ENCODE data around the gene BFSP1. TPM values are rescaled to one million over a fixed set of nuclear protein-coding genes. Genes with fewer than 3 reads are reported as not detected.

Gene BFSP1
- total RNA-seq, 1 donor from 2014 or later = 3.9 TPM

GRCh38 chr20:17452441-17452840, 78.7 kb downstream of the BFSP1 start:
- no peaks in the 10 kb centered on the region for H3K36me3 Mint-ChIP-seq (ENCODE audit: low read depth)
- no peaks in the 10 kb centered on the region for H3K4me1 Mint-ChIP-seq
- no peak for DNase-seq (ENCODE audit: low read depth, low spot score)
- H3K9me3 Mint-ChIP-seq = no peaks in the 10 kb centered on the region
- TF ChIP-seq, protein P1, sequence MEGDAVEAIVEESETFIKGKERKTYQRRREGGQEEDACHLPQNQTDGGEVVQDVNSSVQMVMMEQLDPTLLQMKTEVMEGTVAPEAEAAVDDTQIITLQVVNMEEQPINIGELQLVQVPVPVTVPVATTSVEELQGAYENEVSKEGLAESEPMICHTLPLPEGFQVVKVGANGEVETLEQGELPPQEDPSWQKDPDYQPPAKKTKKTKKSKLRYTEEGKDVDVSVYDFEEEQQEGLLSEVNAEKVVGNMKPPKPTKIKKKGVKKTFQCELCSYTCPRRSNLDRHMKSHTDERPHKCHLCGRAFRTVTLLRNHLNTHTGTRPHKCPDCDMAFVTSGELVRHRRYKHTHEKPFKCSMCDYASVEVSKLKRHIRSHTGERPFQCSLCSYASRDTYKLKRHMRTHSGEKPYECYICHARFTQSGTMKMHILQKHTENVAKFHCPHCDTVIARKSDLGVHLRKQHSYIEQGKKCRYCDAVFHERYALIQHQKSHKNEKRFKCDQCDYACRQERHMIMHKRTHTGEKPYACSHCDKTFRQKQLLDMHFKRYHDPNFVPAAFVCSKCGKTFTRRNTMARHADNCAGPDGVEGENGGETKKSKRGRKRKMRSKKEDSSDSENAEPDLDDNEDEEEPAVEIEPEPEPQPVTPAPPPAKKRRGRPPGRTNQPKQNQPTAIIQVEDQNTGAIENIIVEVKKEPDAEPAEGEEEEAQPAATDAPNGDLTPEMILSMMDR (conservative IDR thresholded peaks at IDR 0.05) = no peak
- H3K27me3 Mint-ChIP-seq (ENCODE audit: low read depth) = peaks cover 2% of the 10 kb centered on the region
- no peak overlapping the region for H3K4me3 Mint-ChIP-seq
- H3K27ac Mint-ChIP-seq (ENCODE audit: unreplicated experiment) = no peak overlapping the region

DNA sequence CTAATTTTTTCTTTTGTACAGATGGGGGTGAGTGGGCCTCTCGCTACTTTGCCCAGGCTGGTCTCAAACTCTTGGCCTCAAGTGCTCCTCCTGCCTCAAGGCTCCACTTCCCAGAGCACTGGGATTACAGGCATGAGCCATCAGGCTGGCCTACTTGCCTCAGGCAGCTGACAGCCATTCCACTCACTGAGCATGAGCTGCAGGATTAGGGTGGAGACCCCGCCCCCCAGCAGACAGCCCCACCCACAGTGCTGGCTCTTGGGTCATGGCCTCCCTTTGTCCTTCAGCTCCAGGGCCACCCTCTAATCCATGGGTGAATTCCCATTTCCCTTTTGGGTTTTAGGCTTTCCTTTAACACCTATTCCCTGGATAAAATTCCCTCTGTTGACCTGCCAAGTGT, 82.1 kb downstream of the BFSP1 start:
- TF ChIP-seq, protein P1 (conservative IDR thresholded peaks at IDR 0.05) = no peak
- no peaks in the 10 kb centered on the region for H3K4me1 Mint-ChIP-seq
- no peak overlapping the region for H3K4me3 Mint-ChIP-seq
- no peak for DNase-seq (ENCODE audit: low read depth, low spot score)
- H3K27ac Mint-ChIP-seq (ENCODE audit: unreplicated experiment) = no peak overlapping the region
- H3K9me3 Mint-ChIP-seq = no peaks in the 10 kb centered on the region
- H3K27me3 Mint-ChIP-seq (ENCODE audit: low read depth) = peaks cover 11% of the 10 kb centered on the region
- H3K36me3 Mint-ChIP-seq (ENCODE audit: low read depth) = no peaks in the 10 kb centered on the region

DNA sequence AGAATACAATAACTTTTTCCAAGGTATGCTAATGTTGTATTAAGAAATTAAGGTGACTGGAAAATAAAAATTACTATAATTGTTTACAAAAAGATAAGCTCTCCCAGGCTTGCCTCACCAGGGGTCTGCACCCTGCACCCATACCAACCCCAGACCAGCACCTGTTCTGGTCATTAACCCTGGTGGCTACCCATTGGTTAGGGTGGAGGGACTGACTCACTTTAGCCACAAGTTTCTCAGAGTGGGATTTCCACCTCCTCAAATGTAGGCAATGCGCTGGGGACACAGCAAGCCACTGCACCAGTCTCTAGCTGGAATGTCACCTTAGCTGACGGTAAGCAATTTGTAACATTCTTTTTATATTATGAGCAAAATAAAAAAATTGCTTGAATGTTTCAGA, 83.1 kb downstream of the BFSP1 start:
- Mint-ChIP-seq H3K27ac (ENCODE audit: unreplicated experiment) (no peak overlapping the region), H3K4me1 (no peaks in the 10 kb centered on the region), H3K27me3 (ENCODE audit: low read depth) (peaks cover 17% of the 10 kb centered on the region), H3K36me3 (ENCODE audit: low read depth) (no peaks in the 10 kb centered on the region), H3K9me3 (no peaks in the 10 kb centered on the region), H3K4me3 (no peak overlapping the region)
- TF ChIP-seq, protein P1 (conservative IDR thresholded peaks at IDR 0.05) = no peak
- DNase-seq (ENCODE audit: low read depth, low spot score) = no peak

DNA sequence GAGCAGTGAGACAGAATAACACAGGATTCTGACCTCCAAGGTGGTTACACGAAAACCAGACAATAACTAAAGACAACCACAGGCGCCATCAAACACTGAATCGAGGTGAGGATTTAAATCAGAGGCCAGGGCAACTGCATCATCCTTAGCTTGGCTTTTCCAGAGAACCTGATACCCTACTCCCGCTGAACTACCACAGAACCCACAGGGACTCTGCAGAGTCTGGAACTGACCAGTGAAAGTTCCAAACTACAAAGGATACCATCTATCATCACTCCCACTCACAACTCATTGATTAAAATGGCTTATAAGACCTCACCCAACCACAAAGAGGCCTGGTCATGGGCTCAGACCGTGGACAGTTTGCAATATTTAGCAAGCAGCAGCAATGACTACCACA, 85.0 kb downstream of the BFSP1 start:
- Mint-ChIP-seq H3K27me3 (ENCODE audit: low read depth) (peaks cover 15% of the 10 kb centered on the region), H3K4me1 (no peaks in the 10 kb centered on the region), H3K27ac (ENCODE audit: unreplicated experiment) (no peak overlapping the region), H3K9me3 (no peaks in the 10 kb centered on the region), H3K4me3 (no peak overlapping the region), H3K36me3 (ENCODE audit: low read depth) (no peaks in the 10 kb centered on the region)
- DNase-seq (ENCODE audit: low read depth, low spot score) = no peak
- TF ChIP-seq, protein P1 (conservative IDR thresholded peaks at IDR 0.05) = no peak

DNA sequence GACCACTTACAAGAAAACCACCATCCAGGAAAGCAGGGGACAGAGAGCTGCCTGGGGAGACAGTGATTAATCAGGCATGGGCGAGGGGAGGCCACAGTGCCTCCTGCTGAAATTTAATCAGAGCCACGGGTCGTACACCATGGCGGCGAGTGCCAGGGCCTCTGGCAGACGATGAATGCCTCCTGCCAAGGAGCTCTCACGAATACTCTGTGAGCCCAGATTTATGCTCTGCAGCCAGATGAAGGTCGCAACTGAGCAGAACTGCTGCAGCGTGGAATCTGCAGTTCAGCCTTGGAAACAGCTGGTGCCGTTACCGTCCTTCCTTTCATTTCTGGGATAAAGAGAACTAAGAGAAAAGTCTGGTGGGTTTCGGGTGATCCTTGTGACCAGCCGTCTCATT, 85.6 kb downstream of the BFSP1 start:
- no peak overlapping the region for H3K27ac Mint-ChIP-seq (ENCODE audit: unreplicated experiment)

More for the DNA sequence above, 85.6 kb downstream of the BFSP1 start:
- H3K36me3 Mint-ChIP-seq (ENCODE audit: low read depth) = no peaks in the 10 kb centered on the region
- no peaks in the 10 kb centered on the region for H3K9me3 Mint-ChIP-seq
- DNase-seq (ENCODE audit: low read depth, low spot score) = no peak
- TF ChIP-seq, protein P1 (conservative IDR thresholded peaks at IDR 0.05) = no peak
- H3K4me3 Mint-ChIP-seq = no peak overlapping the region
- H3K27me3 Mint-ChIP-seq (ENCODE audit: low read depth) = peaks cover 15% of the 10 kb centered on the region
- H3K4me1 Mint-ChIP-seq = no peaks in the 10 kb centered on the region
